VCaP (cell line): ENCODE results near the gene ATP8B1.

Source experiments
- H3K27ac ChIP-seq: fragments of 450-650 bp; 2 replicates; pipeline ENCODE4 v1.5.1; 2017
- CTCF ChIP-seq: fragments of 450-650 bp; conservative IDR thresholded peaks from 2 replicates; pipeline ENCODE4 v1.5.1; 2017; ENCODE audit warnings: mild to moderate bottlenecking, moderate library complexity

The ATP8B1 gene

GRCh38 chr18:57640236-57640635 is 162.9 kb downstream of the ATP8B1 start:
- TF ChIP-seq CTCF = no peak
- H3K27ac ChIP-seq = no peak overlapping the region

- TF ChIP-seq CTCF = no peak
- peak overlapping the region; percentile 21 for H3K27ac ChIP-seq
Measured at GRCh38 chr18:57635003-57635822, 167.9 kb downstream of the ATP8B1 start.

GRCh38 chr18:57631697-57632096 is 171.4 kb downstream of the ATP8B1 start:
- no peak overlapping the region for H3K27ac ChIP-seq
- no peak for TF ChIP-seq CTCF

GRCh38 chr18:57630754-57631595 is 172.1 kb downstream of the ATP8B1 start:
- TF ChIP-seq CTCF = no peak
- peak overlapping the region; percentile 75 for H3K27ac ChIP-seq

GRCh38 chr18:57630002-57630753 is 172.9 kb downstream of the ATP8B1 start:
- H3K27ac ChIP-seq = peak overlapping the region; percentile 75
- peak; percentile 73 for TF ChIP-seq CTCF

GRCh38 chr18:57629422-57629821 is 173.7 kb downstream of the ATP8B1 start:
- no peak for TF ChIP-seq CTCF
- H3K27ac ChIP-seq = peak overlapping the region; percentile 75; the same call in 1 of the 2 replicates

- no peak for TF ChIP-seq CTCF
- no peak overlapping the region for H3K27ac ChIP-seq
Measured at GRCh38 chr18:57627488-57627887, 175.6 kb downstream of the ATP8B1 start.
